Measurements from ENCODE around the gene NTSR2. TPM values are rescaled to one million over a fixed set of nuclear protein-coding genes. Genes with fewer than 3 reads are reported as not detected.

NTSR2 gene
- total and polyA plus RNA-seq, 10 of the 15 experiments (the other 5 are each of a cell fraction or from before 2014, with no cell fraction given) = not detected

GRCh38 chr2:11684894-11685460 is 15.0 kb upstream of the NTSR2 start (continued):
- TF ChIP-seq ZBTB4 (CRISPR knock-in tag; IDR thresholded peaks at IDR 0.05) (no peak), EGR1 (IDR thresholded peaks at IDR 0.05; ENCODE audit: borderline replicate concordance in 1 of 2, low read depth in 2 of 2, low read length in 2 of 2) (no peak), ATF3 (IDR thresholded peaks at IDR 0.05; ENCODE audit: borderline replicate concordance, extremely low read depth, low read depth, low read length) (no peak), ETV6 (conservative IDR thresholded peaks at IDR 0.05 in 1 of 2, IDR thresholded peaks at IDR 0.05 in 1 of 2; ENCODE audit: borderline replicate concordance in 1 of 2, low read depth in 1 of 2) (no peak), PBX3 (IDR thresholded peaks at IDR 0.05; ENCODE audit: insufficient replicate concordance, low read depth, low read length) (no peak)
